GM23338 (cell line): Measurements from ENCODE around the gene UAP1.

Experiments
- CREB1 ChIP-seq: fragments of 250-450 bp; sonication (Bioruptor Pico); IDR thresholded peaks from 2 replicates; pipeline ENCODE4 v1.5.0; 2020; ENCODE audit warnings: low read depth, mild to moderate bottlenecking, moderate library complexity
- POLR2AphosphoS5 ChIP-seq: IDR thresholded peaks from 2 replicates; pipeline ENCODE4 v1.6.1; 2016; ENCODE audit warnings: antibody characterized with exemption, low read depth
- TF ChIP-seq, protein P1 (sequence below), 2 experiments: fragments of 200-600 bp in 1 of 2; sonication (generic) in 1 of 2; conservative IDR thresholded peaks; 2 replicates each; pipeline versions ENCODE4 v1.5.1 to v1.6.1; 2016 to 2017; ENCODE audit warnings: antibody characterized with exemption in 2 of 2, low read depth in 2 of 2, mild to moderate bottlenecking in 2 of 2, moderate library complexity in 1 of 2
- TF ChIP-seq, protein P2 (sequence below): IDR thresholded peaks from one replicate; pipeline ENCODE4 v1.6.1; 2018; ENCODE audit warnings: antibody characterized with exemption; ENCODE audit not compliant: unreplicated experiment

DNA sequence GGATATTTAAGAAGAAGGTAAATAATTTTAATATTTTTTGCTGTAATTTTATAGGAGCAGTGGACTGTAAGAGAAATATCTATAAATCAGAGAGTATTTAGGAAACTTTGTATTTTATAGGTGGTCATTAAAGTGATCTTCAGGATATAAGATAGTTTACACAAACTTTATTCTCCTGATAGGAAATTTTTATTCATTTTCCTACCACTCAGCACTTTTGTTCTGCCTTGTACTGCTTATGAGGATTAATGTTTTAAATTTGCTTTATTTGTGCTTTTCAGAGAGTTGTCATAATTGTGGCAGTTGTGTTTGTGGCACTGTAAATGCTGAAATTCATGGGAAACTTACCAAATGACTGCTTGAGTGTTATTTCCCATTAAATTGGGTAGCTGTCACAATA lies 34.2 kb upstream of the UAP1 start:
- TF ChIP-seq, protein P1, sequence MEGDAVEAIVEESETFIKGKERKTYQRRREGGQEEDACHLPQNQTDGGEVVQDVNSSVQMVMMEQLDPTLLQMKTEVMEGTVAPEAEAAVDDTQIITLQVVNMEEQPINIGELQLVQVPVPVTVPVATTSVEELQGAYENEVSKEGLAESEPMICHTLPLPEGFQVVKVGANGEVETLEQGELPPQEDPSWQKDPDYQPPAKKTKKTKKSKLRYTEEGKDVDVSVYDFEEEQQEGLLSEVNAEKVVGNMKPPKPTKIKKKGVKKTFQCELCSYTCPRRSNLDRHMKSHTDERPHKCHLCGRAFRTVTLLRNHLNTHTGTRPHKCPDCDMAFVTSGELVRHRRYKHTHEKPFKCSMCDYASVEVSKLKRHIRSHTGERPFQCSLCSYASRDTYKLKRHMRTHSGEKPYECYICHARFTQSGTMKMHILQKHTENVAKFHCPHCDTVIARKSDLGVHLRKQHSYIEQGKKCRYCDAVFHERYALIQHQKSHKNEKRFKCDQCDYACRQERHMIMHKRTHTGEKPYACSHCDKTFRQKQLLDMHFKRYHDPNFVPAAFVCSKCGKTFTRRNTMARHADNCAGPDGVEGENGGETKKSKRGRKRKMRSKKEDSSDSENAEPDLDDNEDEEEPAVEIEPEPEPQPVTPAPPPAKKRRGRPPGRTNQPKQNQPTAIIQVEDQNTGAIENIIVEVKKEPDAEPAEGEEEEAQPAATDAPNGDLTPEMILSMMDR (conservative IDR thresholded peaks at IDR 0.05; ENCODE audit: low read depth in 2 of 2), result no peak
- TF ChIP-seq POLR2AphosphoS5, result no peak
- TF ChIP-seq, protein P2, sequence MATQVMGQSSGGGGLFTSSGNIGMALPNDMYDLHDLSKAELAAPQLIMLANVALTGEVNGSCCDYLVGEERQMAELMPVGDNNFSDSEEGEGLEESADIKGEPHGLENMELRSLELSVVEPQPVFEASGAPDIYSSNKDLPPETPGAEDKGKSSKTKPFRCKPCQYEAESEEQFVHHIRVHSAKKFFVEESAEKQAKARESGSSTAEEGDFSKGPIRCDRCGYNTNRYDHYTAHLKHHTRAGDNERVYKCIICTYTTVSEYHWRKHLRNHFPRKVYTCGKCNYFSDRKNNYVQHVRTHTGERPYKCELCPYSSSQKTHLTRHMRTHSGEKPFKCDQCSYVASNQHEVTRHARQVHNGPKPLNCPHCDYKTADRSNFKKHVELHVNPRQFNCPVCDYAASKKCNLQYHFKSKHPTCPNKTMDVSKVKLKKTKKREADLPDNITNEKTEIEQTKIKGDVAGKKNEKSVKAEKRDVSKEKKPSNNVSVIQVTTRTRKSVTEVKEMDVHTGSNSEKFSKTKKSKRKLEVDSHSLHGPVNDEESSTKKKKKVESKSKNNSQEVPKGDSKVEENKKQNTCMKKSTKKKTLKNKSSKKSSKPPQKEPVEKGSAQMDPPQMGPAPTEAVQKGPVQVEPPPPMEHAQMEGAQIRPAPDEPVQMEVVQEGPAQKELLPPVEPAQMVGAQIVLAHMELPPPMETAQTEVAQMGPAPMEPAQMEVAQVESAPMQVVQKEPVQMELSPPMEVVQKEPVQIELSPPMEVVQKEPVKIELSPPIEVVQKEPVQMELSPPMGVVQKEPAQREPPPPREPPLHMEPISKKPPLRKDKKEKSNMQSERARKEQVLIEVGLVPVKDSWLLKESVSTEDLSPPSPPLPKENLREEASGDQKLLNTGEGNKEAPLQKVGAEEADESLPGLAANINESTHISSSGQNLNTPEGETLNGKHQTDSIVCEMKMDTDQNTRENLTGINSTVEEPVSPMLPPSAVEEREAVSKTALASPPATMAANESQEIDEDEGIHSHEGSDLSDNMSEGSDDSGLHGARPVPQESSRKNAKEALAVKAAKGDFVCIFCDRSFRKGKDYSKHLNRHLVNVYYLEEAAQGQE, result no peak
- no peak for TF ChIP-seq CREB1
